ENCODE results near the gene CELSR1.

CELSR1 gene

GRCh38 chr22:46364341-46365165 lies 172.9 kb downstream of the CELSR1 start:
- TF ChIP-seq CTCF (IDR thresholded peaks at IDR 0.05): no peak
- no peak overlapping the region for H3K4me3 ChIP-seq
- H3K27ac ChIP-seq: no peak overlapping the region
- no peak for DNase-seq (ENCODE audit: low spot score)

- DNase-seq (ENCODE audit: low spot score): no peak
- Histone ChIP-seq H3K4me3 (no peak overlapping the region), H3K27ac (no peak overlapping the region)
- no peak for TF ChIP-seq CTCF (IDR thresholded peaks at IDR 0.05)
Observed at GRCh38 chr22:46363611-46364321, 173.7 kb downstream of the CELSR1 start.

- no peak overlapping the region for H3K27ac ChIP-seq
Observed at GRCh38 chr22:46362934-46363515, 174.4 kb downstream of the CELSR1 start.

GRCh38 chr22:46362203-46362933 lies 175.1 kb downstream of the CELSR1 start:
- no peak for TF ChIP-seq CTCF (IDR thresholded peaks at IDR 0.05)
- DNase-seq (ENCODE audit: low spot score): no peak

More at GRCh38 chr22:46362934-46363515, 174.4 kb downstream of the CELSR1 start:
- DNase-seq (ENCODE audit: low spot score): no peak
- TF ChIP-seq CTCF (IDR thresholded peaks at IDR 0.05): no peak
- no peak overlapping the region for H3K4me3 ChIP-seq

GRCh38 chr22:46361826-46362202 lies 175.6 kb downstream of the CELSR1 start:
- no peak for TF ChIP-seq CTCF (IDR thresholded peaks at IDR 0.05)
- DNase-seq (ENCODE audit: low spot score): no peak
- Histone ChIP-seq H3K27ac (no peak overlapping the region), H3K4me3 (no peak overlapping the region)

More at GRCh38 chr22:46362203-46362933, 175.1 kb downstream of the CELSR1 start:
- no peak overlapping the region for H3K4me3 ChIP-seq
- no peak overlapping the region for H3K27ac ChIP-seq

GRCh38 chr22:46360891-46361290 lies 176.5 kb downstream of the CELSR1 start:
- no peak for TF ChIP-seq CTCF (IDR thresholded peaks at IDR 0.05)
- H3K27ac ChIP-seq: no peak overlapping the region
- DNase-seq (ENCODE audit: low spot score): no peak
- H3K4me3 ChIP-seq: no peak overlapping the region

All from coronary artery (tissue), 2 donors.